Tibial artery (tissue), 4 donors: ENCODE measurements around the gene NEUROD4.

Experiments
- DNase-seq, 2 donors: peaks; one replicate each; pipeline ENCODE4 v3.0.0-alpha.2; 2019
- H3K27ac ChIP-seq, 2 donors: fragments of 200-600 bp; sonication (generic) in 1 of 2; 1 replicate in 1 of 2; 2 replicates in 1 of 2; pipeline ENCODE4 v1.5.1; 2018 to 2019; ENCODE audit warnings: mild to moderate bottlenecking in 1 of 2
- H3K27me3 ChIP-seq, 2 donors: fragments of 200-600 bp; sonication (generic) in 1 of 2; one replicate each; pipeline versions ENCODE4 v1.5.1 to v1.6.0; 2016 to 2019
- H3K36me3 ChIP-seq, 3 donors: fragments of 200-600 bp; sonication (generic) in 2 of 3; one replicate each; pipeline ENCODE4 v1.5.1; 2016 to 2019; ENCODE audit warnings: mild to moderate bottlenecking in 2 of 3
- H3K4me1 ChIP-seq, 4 donors: fragments of 200-600 bp; sonication (generic) in 2 of 4; 1 replicate in 3 of 4; 2 replicates in 1 of 4; pipeline ENCODE4 v1.5.1; 2016 to 2019
- H3K4me3 ChIP-seq, 2 donors: fragments of 200-600 bp; sonication (generic) in 1 of 2; 1 replicate in 1 of 2; 2 replicates in 1 of 2; pipeline ENCODE4 v1.5.1; 2018 to 2019; ENCODE audit warnings: mild to moderate bottlenecking in 2 of 2
- H3K9me3 ChIP-seq, 3 donors: fragments of 200-600 bp; sonication (generic) in 1 of 3; one replicate each; pipeline ENCODE4 v1.5.1; 2016 to 2019
- intact Hi-C: fragments of 100-400 bp; cut with DNase I; formaldehyde crosslinking; loops from one replicate; pipeline ENCODE4 v1.15.0; 2023; ENCODE audit warnings: low total_unique reads
- TF ChIP-seq, protein P1 (sequence below), 2 experiments: fragments of 200-600 bp in 1 of 2; fragments of 450-650 bp in 1 of 2; IDR thresholded peaks; one replicate each; pipeline ENCODE4 v1.5.1; 2017 to 2019; ENCODE audit warnings: antibody characterized with exemption in 2 of 2, mild to moderate bottlenecking in 1 of 2, moderate library complexity in 1 of 2

Gene NEUROD4

GRCh38 chr12:54998958-54999510 lies 20.7 kb upstream of the NEUROD4 start:
- TF ChIP-seq, protein P1, sequence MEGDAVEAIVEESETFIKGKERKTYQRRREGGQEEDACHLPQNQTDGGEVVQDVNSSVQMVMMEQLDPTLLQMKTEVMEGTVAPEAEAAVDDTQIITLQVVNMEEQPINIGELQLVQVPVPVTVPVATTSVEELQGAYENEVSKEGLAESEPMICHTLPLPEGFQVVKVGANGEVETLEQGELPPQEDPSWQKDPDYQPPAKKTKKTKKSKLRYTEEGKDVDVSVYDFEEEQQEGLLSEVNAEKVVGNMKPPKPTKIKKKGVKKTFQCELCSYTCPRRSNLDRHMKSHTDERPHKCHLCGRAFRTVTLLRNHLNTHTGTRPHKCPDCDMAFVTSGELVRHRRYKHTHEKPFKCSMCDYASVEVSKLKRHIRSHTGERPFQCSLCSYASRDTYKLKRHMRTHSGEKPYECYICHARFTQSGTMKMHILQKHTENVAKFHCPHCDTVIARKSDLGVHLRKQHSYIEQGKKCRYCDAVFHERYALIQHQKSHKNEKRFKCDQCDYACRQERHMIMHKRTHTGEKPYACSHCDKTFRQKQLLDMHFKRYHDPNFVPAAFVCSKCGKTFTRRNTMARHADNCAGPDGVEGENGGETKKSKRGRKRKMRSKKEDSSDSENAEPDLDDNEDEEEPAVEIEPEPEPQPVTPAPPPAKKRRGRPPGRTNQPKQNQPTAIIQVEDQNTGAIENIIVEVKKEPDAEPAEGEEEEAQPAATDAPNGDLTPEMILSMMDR (IDR thresholded peaks at IDR 0.05), result no peak
- H3K27ac ChIP-seq, result no peak overlapping the region
- no peaks in the 10 kb centered on the region for H3K36me3 ChIP-seq
- no peaks in the 10 kb centered on the region for H3K4me1 ChIP-seq
- no peak overlapping the region for H3K4me3 ChIP-seq
- no peaks in the 10 kb centered on the region for H3K9me3 ChIP-seq
- H3K27me3 ChIP-seq, result peaks cover 0 to 6% of the 10 kb centered on the region in 2 donors
- DNase-seq, result no peak
- intact Hi-C loops, result loop anchor here (10.0 kb wide), 1 partner anchor 76 kb away; no protein-coding TSS in a partner anchor

DNA sequence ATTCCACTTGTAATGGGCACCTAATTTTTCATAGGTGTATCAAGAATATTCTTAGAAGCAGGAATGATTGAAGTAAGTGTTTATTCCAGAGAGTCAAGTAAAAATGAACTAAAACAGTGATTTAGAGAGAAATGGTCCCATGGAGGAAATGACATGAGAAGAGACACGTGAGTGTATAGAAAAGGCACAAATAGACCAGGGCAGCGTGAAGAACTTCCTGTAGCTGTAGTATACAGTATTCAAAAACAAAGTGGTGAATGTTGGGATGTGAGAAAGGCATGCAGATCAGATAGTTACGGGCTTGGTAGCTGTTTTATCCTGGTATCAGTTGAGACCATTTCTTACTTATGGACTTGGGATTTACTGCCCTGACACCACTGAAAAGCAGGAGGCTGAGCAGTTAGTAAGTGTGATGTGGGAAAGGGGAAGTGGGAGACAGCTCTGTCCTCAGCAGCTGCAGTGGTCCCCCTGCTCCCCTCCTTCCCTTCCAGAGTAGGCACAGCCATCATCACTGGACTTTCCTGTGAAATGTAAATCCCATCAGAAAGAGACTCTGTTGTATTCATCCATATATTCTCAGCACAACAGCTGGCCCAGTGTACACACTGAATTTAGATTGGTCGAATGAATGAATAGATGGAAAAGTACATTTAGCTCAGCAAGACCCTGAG lies 18.4 kb upstream of the NEUROD4 start:
- Histone ChIP-seq H3K27me3 (peaks cover 0 to 6% of the 10 kb centered on the region in 2 donors), H3K4me1 (no peaks in the 10 kb centered on the region), H3K36me3 (no peaks in the 10 kb centered on the region), H3K27ac (no peak overlapping the region), H3K9me3 (no peaks in the 10 kb centered on the region), H3K4me3 (no peak overlapping the region)
- TF ChIP-seq, protein P1 (IDR thresholded peaks at IDR 0.05), result no peak
- DNase-seq, result no peak
- intact Hi-C loops, result no loop called here

DNA sequence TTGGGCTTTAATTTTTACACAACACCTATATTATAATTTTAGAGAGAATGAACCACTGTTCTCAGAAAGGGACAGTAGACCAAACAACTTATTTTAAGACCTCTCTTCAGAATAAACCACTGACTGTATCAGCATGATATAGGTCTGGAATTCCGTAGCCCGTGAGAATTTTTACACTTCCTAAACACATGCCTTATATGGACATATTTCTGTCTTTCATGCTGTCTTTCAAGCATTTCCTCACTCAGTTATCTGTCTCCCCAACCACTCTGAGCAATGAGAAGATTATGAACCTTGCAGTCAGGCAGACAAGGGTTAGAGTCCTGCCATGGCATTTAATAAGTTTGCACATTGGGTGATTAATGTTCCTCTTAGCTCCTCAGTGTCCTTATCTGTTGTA lies 17.4 kb upstream of the NEUROD4 start:
- Histone ChIP-seq H3K36me3 (no peaks in the 10 kb centered on the region), H3K4me1 (no peaks in the 10 kb centered on the region), H3K4me3 (no peak overlapping the region), H3K9me3 (no peaks in the 10 kb centered on the region), H3K27me3 (peaks cover 0 to 6% of the 10 kb centered on the region in 2 donors), H3K27ac (no peak overlapping the region)
- no peak for DNase-seq
- intact Hi-C loops, result no loop called here
- TF ChIP-seq, protein P1 (IDR thresholded peaks at IDR 0.05), result no peak

DNA sequence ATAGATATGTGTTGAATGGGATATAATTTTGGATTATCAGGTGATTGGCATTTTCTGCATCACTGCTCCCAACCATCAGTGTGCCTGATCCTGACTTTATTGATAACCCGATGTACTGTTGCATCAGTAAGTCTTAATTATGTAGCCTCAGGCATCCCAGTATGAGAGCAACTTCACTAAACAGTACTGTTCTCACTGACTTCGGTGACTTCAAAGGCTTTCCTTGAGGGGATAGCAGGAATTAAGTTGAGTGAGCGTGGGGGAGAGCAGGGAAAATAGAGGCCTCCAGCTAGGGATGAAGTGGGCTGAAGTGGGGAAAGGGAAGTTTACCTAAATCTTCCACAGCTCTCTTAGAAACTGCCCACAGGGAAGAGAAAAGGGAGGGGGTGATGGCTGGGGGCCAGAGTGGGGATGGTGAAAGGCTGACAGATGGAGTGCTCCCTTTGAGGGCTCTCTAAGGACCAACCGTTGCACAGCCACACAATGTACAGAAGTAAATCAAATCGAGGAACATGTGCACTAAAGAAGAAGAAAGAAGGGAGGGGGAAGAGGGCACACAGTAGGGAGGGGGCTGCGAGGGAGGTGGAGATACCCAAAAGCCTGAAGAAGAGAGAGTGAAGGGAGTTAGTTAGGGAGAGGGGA lies 10.7 kb upstream of the NEUROD4 start:
- intact Hi-C loops, result no loop called here
- H3K4me3 ChIP-seq, result no peak overlapping the region
- DNase-seq, result no peak
- H3K27me3 ChIP-seq, result peaks cover 0 to 2% of the 10 kb centered on the region in 2 donors
- no peaks in the 10 kb centered on the region for H3K9me3 ChIP-seq
- no peaks in the 10 kb centered on the region for H3K36me3 ChIP-seq
- no peaks in the 10 kb centered on the region for H3K4me1 ChIP-seq
- TF ChIP-seq, protein P1 (IDR thresholded peaks at IDR 0.05), result no peak
- H3K27ac ChIP-seq, result no peak overlapping the region

GRCh38 chr12:55017416-55017925 lies 2.3 kb upstream of the NEUROD4 start:
- no peaks in the 10 kb centered on the region for H3K4me1 ChIP-seq
- no peaks in the 10 kb centered on the region for H3K9me3 ChIP-seq
- H3K4me3 ChIP-seq, result no peak overlapping the region
- TF ChIP-seq, protein P1 (IDR thresholded peaks at IDR 0.05), result no peak
- no peaks in the 10 kb centered on the region for H3K36me3 ChIP-seq
- intact Hi-C loops, result no loop called here
- no peak overlapping the region for H3K27ac ChIP-seq
- peaks cover 0 to 12% of the 10 kb centered on the region in 2 donors for H3K27me3 ChIP-seq
- no peak for DNase-seq
